ENCODE results near the gene ZNF599.

Gene ZNF599

GRCh38 chr19:34733746-34734536 is 39.1 kb downstream of the ZNF599 start, which contains the start of gene ZNF181:
Gene ZNF181, plus strand, starts transcription at chr19:34734243. Its CDS starts 795 bp downstream, at chr19:34735038.
- TF ChIP-seq, protein P1, sequence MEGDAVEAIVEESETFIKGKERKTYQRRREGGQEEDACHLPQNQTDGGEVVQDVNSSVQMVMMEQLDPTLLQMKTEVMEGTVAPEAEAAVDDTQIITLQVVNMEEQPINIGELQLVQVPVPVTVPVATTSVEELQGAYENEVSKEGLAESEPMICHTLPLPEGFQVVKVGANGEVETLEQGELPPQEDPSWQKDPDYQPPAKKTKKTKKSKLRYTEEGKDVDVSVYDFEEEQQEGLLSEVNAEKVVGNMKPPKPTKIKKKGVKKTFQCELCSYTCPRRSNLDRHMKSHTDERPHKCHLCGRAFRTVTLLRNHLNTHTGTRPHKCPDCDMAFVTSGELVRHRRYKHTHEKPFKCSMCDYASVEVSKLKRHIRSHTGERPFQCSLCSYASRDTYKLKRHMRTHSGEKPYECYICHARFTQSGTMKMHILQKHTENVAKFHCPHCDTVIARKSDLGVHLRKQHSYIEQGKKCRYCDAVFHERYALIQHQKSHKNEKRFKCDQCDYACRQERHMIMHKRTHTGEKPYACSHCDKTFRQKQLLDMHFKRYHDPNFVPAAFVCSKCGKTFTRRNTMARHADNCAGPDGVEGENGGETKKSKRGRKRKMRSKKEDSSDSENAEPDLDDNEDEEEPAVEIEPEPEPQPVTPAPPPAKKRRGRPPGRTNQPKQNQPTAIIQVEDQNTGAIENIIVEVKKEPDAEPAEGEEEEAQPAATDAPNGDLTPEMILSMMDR (IDR thresholded peaks at IDR 0.05; ENCODE audit: insufficient read depth, low read length, poor library complexity, severe bottlenecking), result no peak

DNA sequence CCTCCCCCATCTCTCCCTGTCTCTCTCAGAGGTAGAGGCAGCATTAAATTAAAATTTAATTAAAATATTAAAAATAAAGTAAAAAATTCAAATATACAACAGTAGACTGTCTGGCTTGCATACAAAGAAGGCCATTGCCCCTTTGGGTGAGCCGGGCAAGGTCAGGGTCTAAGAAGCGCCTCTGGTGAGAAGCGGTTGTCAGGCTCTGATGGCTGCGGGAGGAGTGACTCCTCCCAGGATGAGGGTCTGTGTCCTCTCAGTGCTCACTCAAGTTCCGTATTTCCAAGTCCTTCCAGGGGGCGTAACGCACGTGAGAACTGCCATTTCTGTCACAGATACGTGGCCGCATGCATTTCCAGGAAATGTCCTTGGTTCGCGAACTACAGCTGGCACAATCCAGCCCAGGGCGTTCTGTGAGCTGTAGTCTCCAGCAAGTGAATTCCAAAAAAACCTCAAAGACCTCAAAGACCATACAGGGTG is 39.7 kb downstream of the ZNF599 start:
- no peak for DNase-seq (ENCODE audit: extremely low read depth, insufficient read length)
- H3K4me3 ChIP-seq (replicated peaks; ENCODE audit: low read depth, low read length), result peak overlapping the region; percentile 83
- TF ChIP-seq, protein P1 (IDR thresholded peaks at IDR 0.05; ENCODE audit: insufficient read depth, low read length, poor library complexity, severe bottlenecking), result no peak

More at GRCh38 chr19:34733746-34734536, 39.1 kb downstream of the ZNF599 start, which contains the start of gene ZNF181:
- DNase-seq (ENCODE audit: extremely low read depth, insufficient read length), result peak; percentile 87
- H3K4me3 ChIP-seq (replicated peaks; ENCODE audit: low read depth, low read length), result peak within 1 kb of the TSS; percentile 83
- H3K36me3 ChIP-seq (ENCODE audit: control insufficient read depth, insufficient read depth, low read length), result no peaks in the 10 kb centered on the region
- H3K27me3 ChIP-seq (replicated peaks; ENCODE audit: control insufficient read depth, insufficient read depth, low read length), result no peaks in the 10 kb centered on the region

GRCh38 chr19:34732612-34733211 is 40.3 kb downstream of the ZNF599 start:
- Histone ChIP-seq H3K4me3 (replicated peaks; ENCODE audit: low read depth, low read length) (peak overlapping the region; percentile 83), H3K27me3 (replicated peaks; ENCODE audit: control insufficient read depth, insufficient read depth, low read length) (no peaks in the 10 kb centered on the region), H3K36me3 (ENCODE audit: control insufficient read depth, insufficient read depth, low read length) (no peaks in the 10 kb centered on the region)
- TF ChIP-seq, protein P1 (IDR thresholded peaks at IDR 0.05; ENCODE audit: insufficient read depth, low read length, poor library complexity, severe bottlenecking), result no peak
- no peak for DNase-seq (ENCODE audit: extremely low read depth, insufficient read length)

More for the DNA sequence above, 39.7 kb downstream of the ZNF599 start:
- no peaks in the 10 kb centered on the region for H3K27me3 ChIP-seq (replicated peaks; ENCODE audit: control insufficient read depth, insufficient read depth, low read length)
- no peaks in the 10 kb centered on the region for H3K36me3 ChIP-seq (ENCODE audit: control insufficient read depth, insufficient read depth, low read length)

DNA sequence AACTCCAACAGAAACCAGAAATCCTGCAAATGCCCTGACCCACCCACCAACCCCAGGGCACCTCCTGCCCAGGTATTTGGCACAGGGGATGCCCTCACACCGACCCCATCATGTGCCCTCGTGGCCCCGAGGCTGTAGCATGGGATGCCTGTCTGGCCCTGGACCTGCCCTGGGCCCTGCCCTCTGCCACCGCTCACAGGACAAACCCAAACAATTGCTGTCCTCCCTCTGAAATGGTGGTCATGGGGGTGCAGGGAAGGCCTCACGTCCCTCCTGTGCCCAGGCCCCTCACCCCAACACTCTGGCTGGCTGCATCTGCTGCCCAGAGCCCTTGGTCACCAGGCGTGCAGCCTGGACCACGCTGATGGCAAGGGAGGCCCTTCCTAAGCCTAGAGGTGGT is 41.1 kb downstream of the ZNF599 start:
- H3K36me3 ChIP-seq (ENCODE audit: control insufficient read depth, insufficient read depth, low read length), result no peaks in the 10 kb centered on the region

GRCh38 chr19:34731019-34731829 is 41.8 kb downstream of the ZNF599 start:
- H3K27me3 ChIP-seq (replicated peaks; ENCODE audit: control insufficient read depth, insufficient read depth, low read length), result no peaks in the 10 kb centered on the region
- no peak for DNase-seq (ENCODE audit: extremely low read depth, insufficient read length)

More for the DNA sequence above, 41.1 kb downstream of the ZNF599 start:
- no peak for DNase-seq (ENCODE audit: extremely low read depth, insufficient read length)
- Histone ChIP-seq H3K27me3 (replicated peaks; ENCODE audit: control insufficient read depth, insufficient read depth, low read length) (no peaks in the 10 kb centered on the region), H3K4me3 (replicated peaks; ENCODE audit: low read depth, low read length) (no peak overlapping the region)
- TF ChIP-seq, protein P1 (IDR thresholded peaks at IDR 0.05; ENCODE audit: insufficient read depth, low read length, poor library complexity, severe bottlenecking), result no peak

More at GRCh38 chr19:34731019-34731829, 41.8 kb downstream of the ZNF599 start:
- Histone ChIP-seq H3K36me3 (ENCODE audit: control insufficient read depth, insufficient read depth, low read length) (no peaks in the 10 kb centered on the region), H3K4me3 (replicated peaks; ENCODE audit: low read depth, low read length) (no peak overlapping the region)
- TF ChIP-seq, protein P1 (IDR thresholded peaks at IDR 0.05; ENCODE audit: insufficient read depth, low read length, poor library complexity, severe bottlenecking), result no peak
